Osteocyte (in vitro differentiated cells): Measurements from ENCODE around the gene SLC35D3. TPM values are rescaled to one million over a fixed set of nuclear protein-coding genes. Genes with fewer than 3 reads are reported as not detected.

ENCODE experiments used
- DNase-seq: peaks from one replicate; pipeline ENCODE4 v3.0.0; 2021; ENCODE audit warnings: mixed read lengths; ENCODE audit not compliant: unreplicated experiment; ENCODE audit errors: extremely low spot score
- H3K27ac Mint-ChIP-seq: one replicate; pipeline ENCODE4 v1.8.0; 2021; ENCODE audit warnings: mild to moderate bottlenecking, mixed read lengths; ENCODE audit not compliant: unreplicated experiment
- H3K27me3 Mint-ChIP-seq: one replicate; pipeline ENCODE4 v1.8.0; 2021; ENCODE audit warnings: mixed read lengths; ENCODE audit not compliant: unreplicated experiment
- H3K36me3 Mint-ChIP-seq: one replicate; pipeline ENCODE4 v1.8.0; 2021; ENCODE audit warnings: mixed read lengths; ENCODE audit not compliant: unreplicated experiment
- H3K4me1 Mint-ChIP-seq: one replicate; pipeline ENCODE4 v1.8.0; 2021; ENCODE audit warnings: mixed read lengths; ENCODE audit not compliant: unreplicated experiment
- H3K4me3 Mint-ChIP-seq: one replicate; pipeline ENCODE4 v1.8.0; 2021; ENCODE audit warnings: mild to moderate bottlenecking, moderate library complexity, mixed read lengths; ENCODE audit not compliant: unreplicated experiment
- H3K9me3 Mint-ChIP-seq: one replicate; pipeline ENCODE4 v1.8.0; 2021; ENCODE audit warnings: mixed read lengths; ENCODE audit not compliant: unreplicated experiment
- CTCF ChIP-seq: fragments of 200-600 bp; sonication (generic); IDR thresholded peaks from 2 replicates; pipeline ENCODE4 v1.5.0; 2021; ENCODE audit warnings: antibody characterized with exemption, mild to moderate bottlenecking, moderate library complexity
- total RNA-seq: library from RNA; stranded (reverse); gene quantifications from 2 replicates; pipeline ENCODE4 v1.2.1, GENCODE V29; 2021

SLC35D3 gene
- total RNA-seq, 1 donor from 2014 or later, result not detected

- no peak for TF ChIP-seq CTCF
- Mint-ChIP-seq H3K4me3 (no peak overlapping the region), H3K36me3 (no peaks in the 10 kb centered on the region), H3K4me1 (peaks cover 2% of the 10 kb centered on the region), H3K27ac (no peak overlapping the region), H3K9me3 (no peaks in the 10 kb centered on the region), H3K27me3 (peaks cover 6% of the 10 kb centered on the region)
- no peak for DNase-seq
These were observed 42.3 kb downstream of the SLC35D3 start for GRCh38 chr6:136964398-136964797.

- no peak overlapping the region for H3K4me3 Mint-ChIP-seq
- peaks cover 6% of the 10 kb centered on the region for H3K27me3 Mint-ChIP-seq
- H3K4me1 Mint-ChIP-seq, result peaks cover 2% of the 10 kb centered on the region
- TF ChIP-seq CTCF, result peak; percentile 77
- no peak overlapping the region for H3K27ac Mint-ChIP-seq
- no peaks in the 10 kb centered on the region for H3K36me3 Mint-ChIP-seq
- no peaks in the 10 kb centered on the region for H3K9me3 Mint-ChIP-seq
- DNase-seq, result no peak
These were observed 46.0 kb downstream of the SLC35D3 start for GRCh38 chr6:136967876-136968752.

GRCh38 chr6:136968837-136969236 is 46.7 kb downstream of the SLC35D3 start:
- H3K27ac Mint-ChIP-seq, result no peak overlapping the region
- TF ChIP-seq CTCF, result no peak
- H3K27me3 Mint-ChIP-seq, result peaks cover 6% of the 10 kb centered on the region
- H3K4me3 Mint-ChIP-seq, result no peak overlapping the region
- DNase-seq, result no peak
- H3K9me3 Mint-ChIP-seq, result no peaks in the 10 kb centered on the region
- peaks cover 2% of the 10 kb centered on the region for H3K4me1 Mint-ChIP-seq
- H3K36me3 Mint-ChIP-seq, result no peaks in the 10 kb centered on the region

- Mint-ChIP-seq H3K4me3 (no peak overlapping the region), H3K4me1 (peaks cover 2% of the 10 kb centered on the region), H3K9me3 (no peaks in the 10 kb centered on the region), H3K36me3 (no peaks in the 10 kb centered on the region), H3K27ac (no peak overlapping the region), H3K27me3 (peaks cover 6% of the 10 kb centered on the region)
- TF ChIP-seq CTCF, result no peak
- DNase-seq, result no peak
These were observed 47.3 kb downstream of the SLC35D3 start for GRCh38 chr6:136969433-136969832.

GRCh38 chr6:136969930-136970329 is 47.8 kb downstream of the SLC35D3 start:
- TF ChIP-seq CTCF, result no peak
- no peak overlapping the region for H3K27ac Mint-ChIP-seq
- no peak overlapping the region for H3K4me3 Mint-ChIP-seq
- H3K36me3 Mint-ChIP-seq, result no peaks in the 10 kb centered on the region
- DNase-seq, result no peak
- H3K27me3 Mint-ChIP-seq, result peaks cover 6% of the 10 kb centered on the region
- H3K9me3 Mint-ChIP-seq, result no peaks in the 10 kb centered on the region
- H3K4me1 Mint-ChIP-seq, result peaks cover 2% of the 10 kb centered on the region
